ENCODE measurements around the gene C20orf96.
"Not testable (repeated sequence)": the region's sequence is repeated elsewhere in the genome, so short reads cannot be mapped to it uniquely, and the experiment has no call there.

Gene C20orf96

DNA sequence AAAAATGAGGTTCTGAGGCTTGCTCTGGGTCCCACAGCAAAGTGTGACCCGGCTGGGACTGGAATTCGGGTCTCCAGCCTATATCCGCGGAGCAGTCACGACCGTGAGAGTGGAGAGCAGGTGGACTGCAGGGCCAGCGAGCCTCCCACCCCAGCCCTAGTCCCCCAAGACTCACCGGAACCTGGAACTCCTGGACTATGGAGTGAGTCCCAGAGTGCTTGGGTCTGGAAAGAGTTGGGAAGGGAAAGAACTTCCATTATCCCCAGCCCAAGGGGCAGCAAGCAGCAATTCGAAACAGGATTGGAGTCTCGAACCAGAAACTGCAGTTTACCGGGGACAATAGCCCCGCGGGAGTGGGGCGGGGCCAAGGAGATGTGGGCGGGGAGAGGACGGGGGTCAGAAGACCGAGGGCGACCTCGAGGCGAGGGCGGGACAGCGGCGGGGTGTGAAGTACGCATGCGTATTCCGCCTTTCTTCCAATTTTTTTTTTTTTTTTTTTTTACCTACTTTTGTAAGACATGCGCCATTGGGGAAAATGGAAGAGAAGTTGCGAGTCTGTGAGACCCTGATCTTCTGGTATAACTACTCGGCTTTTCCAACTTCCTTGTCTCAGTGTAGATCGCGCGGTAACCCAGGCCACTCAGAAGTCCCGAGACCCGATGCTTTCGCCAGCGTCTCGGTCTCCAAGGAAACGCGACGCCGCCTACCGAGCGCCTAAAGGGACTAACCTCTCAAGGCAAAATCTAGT lies at the start of gene C20orf96:
C20orf96 (minus strand) TSS at position 667 of the 748 bp plus-strand sequence; CDS start at position 527, 140 bp downstream.
- peak; percentile 61 for DNase-seq

GRCh38 chr20:336040-336439 lies 45.5 kb upstream of the C20orf96 start:
- not testable (repeated sequence) for DNase-seq

- no peak for DNase-seq
These were observed 44.0 kb upstream of the C20orf96 start for GRCh38 chr20:334578-334977.

GRCh38 chr20:330233-331149 lies 39.9 kb upstream of the C20orf96 start:
- DNase-seq = peak; percentile 53

GRCh38 chr20:329851-330232 lies 39.3 kb upstream of the C20orf96 start:
- DNase-seq = peak; percentile 23

- no peak for DNase-seq
These were observed 38.6 kb upstream of the C20orf96 start for GRCh38 chr20:328975-329695.

DNA sequence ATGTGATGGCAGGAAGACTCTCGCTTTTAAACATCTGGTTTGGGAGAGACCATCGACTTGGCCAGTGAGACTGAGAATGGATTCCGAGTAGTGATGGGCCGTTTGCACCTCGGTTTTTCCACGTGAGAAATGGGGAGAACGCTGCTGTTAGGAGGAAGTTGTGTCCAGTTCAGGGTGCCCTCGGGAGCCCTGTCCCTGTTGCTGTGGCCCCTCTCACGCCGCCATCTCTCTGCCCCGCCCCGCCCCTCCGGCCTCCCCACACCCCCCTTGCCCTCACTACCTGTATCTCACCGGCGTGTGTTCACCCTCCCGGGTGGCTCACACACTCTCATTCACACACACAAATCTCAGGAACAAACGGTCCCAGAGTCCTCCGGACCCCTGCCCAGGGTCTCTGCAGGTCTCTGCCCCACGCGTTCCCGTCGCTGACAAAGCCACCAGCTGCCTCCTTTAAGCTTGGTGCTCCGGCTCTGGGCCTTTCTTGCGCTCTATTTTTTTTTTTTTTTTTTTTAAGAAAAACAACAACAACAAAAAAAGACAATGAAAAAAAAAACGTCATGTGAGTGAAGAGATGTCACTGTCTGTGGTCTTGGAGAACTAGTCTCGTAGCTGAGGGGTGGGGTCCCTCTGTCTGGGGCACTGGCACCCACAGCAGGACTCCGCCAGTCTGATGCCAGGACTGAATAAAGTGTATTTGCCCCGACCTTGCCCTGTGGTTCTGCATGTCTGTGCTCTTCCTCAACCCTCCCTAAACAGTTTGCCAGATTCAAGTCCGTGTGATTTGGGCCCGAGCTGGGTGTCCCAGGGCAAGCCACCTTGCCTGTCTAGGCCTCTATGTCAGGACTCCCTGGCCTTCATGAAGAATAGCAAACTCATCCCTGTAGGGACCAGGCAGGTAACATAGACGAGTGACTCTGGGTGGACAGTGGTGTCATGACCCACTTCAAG lies 37.8 kb upstream of the C20orf96 start:
- no peak for DNase-seq

DNA sequence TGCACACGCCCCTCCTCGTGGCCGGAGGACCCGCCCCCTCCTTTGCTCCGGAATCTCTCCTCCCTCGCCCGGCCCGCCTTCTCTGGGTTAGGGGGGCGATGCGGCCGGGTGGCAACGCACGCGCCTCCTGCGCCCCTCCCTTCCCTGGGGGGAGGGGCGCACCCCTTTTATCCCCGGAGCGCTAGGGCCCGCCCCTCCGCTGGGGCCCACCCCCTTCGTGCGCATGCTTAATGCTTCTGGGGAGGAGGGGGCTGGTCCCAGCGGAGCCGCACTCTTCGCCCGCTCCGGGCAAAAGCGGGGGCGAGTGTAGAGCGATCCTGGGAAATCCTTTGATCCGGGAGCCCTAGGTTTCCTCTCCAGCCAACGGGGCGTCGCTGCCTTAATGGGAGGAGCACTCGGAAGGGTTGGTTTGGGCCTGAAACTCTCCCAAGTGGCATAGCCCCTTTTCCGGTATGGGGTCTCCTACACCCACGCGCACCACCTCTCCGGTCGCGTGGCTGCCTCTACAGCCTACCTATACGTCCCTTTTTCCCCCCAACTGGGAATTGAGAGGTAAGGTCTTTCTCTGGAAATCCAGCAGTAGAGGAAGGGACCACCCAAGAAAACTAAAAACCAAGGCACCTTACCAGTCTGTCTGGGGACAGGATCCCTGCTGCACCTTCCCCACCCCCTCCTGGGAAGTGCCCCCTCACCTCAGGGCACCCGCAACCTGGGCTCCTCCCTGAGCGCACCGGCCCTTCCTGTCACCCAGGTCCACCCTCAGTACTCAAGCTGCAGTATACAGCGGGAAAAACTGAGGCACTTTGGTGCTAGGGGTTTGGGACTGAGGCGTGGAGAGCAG lies 36.9 kb upstream of the C20orf96 start:
- no peak for DNase-seq

DNA sequence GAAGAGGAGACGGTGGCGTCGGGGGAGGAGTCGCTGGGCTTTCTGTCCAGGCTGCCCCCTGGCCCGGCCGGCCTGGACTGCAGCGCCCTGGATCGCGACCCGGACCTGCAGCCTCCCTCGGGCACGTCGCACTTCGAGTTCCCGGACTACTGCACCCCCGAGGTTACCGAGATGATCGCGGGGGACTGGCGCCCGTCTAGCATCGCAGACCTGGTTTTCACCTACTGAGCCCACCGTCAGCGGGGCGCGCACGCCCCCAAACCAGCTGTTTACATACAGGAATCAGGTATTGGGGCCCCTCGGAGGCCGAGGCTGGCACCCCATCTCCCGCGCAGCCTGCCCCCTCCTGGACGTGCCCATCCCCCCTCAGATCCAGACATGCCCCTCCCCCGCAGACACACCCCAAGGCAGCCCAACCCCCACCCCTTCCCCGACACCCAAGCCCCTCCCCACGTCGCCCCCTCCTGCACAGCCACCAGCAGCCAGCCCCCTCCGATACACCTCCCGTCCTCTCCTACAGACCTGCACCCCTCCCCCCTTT lies 36.2 kb upstream of the C20orf96 start:
- peak; percentile 68 for DNase-seq

- no peak for DNase-seq
These were observed 35.5 kb upstream of the C20orf96 start for GRCh38 chr20:325889-326644.

GRCh38 chr20:325045-325888 lies 34.7 kb upstream of the C20orf96 start, which contains the start of gene SOX12:
Gene SOX12, plus strand, starts transcription at chr20:325552. Its CDS starts 373 bp downstream, at chr20:325925.
- peak; percentile 48 for DNase-seq

- peak; percentile 53 for DNase-seq
These were observed 33.9 kb upstream of the C20orf96 start for GRCh38 chr20:324177-325044.

- no peak for DNase-seq
These were observed 25.9 kb upstream of the C20orf96 start for GRCh38 chr20:316316-317068.

- DNase-seq = no peak
These were observed 23.4 kb upstream of the C20orf96 start for GRCh38 chr20:313948-314347.

DNA sequence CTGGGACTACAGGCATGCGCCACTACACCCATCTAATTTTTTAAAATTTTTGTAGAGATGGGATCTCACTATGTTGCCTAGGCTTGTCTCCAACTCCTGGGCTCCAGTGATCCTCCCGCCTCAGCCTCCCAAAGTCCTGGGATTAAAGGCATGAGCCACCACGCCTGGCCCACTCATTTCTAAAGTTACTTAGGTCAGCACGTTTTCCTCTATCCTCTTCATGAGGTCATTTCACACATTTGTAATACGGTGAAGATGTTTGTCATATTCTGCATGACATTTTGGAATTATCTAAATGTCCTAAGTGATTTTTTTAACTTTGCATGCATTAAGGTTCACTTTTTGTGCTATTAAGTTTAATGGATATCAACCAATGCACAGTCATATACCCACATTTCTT lies 22.9 kb upstream of the C20orf96 start:
- no peak for DNase-seq

- DNase-seq = no peak
These were observed 22.3 kb upstream of the C20orf96 start for GRCh38 chr20:312866-313265.

DNA sequence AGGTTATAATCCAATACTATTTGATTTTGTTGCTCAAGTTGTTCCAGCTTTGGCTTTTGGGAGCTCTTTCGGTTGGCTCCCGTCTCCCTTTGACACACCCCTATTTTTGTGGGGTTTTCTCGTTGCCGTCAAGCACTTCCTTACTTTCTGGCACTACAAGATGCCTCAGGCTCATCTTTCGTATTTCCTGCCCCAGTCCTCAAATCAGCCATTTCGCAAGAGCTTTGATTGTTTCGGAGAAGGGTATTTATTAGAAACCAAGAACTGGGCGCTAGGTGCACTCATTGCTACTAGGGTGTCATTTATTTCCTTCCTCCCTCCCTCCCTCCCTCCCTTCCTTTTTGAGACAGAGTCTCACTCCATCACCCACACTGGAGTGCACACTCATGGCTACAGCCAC lies 21.5 kb upstream of the C20orf96 start:
- no peak for DNase-seq

Data from NCI-H187 treated with DMSO at 0.1 percent for 48 hours (cell line).